HUES64 (cell line): ENCODE measurements around the gene VDR.

ENCODE experiments used
- H3K27ac ChIP-seq: 2 replicates; pipeline ENCODE4 v1.7.0; 2013; ENCODE audit warnings: low read depth, low read length, inconsistent platforms
- H3K27me3 ChIP-seq: 2 replicates; pipeline ENCODE4 v1.6.1; 2013; ENCODE audit warnings: mild to moderate bottlenecking, low read length; ENCODE audit not compliant: insufficient read depth
- H3K36me3 ChIP-seq: 2 replicates; pipeline ENCODE4 v1.6.1; 2013; ENCODE audit warnings: mild to moderate bottlenecking, low read length; ENCODE audit not compliant: insufficient read depth
- H3K4me1 ChIP-seq: 2 replicates; pipeline ENCODE4 v1.6.1; 2013; ENCODE audit warnings: mild to moderate bottlenecking, low read length, moderate library complexity; ENCODE audit not compliant: insufficient read depth
- H3K4me3 ChIP-seq: 2 replicates; pipeline ENCODE4 v1.5.1; 2013; ENCODE audit warnings: mild to moderate bottlenecking, low read length, moderate library complexity
- H3K9ac ChIP-seq: 2 replicates; pipeline ENCODE4 v1.6.1; 2013; ENCODE audit warnings: mild to moderate bottlenecking, low read depth, low read length
- H3K9me3 ChIP-seq: 2 replicates; pipeline ENCODE4 v1.6.1; 2013; ENCODE audit warnings: low read depth, low read length; ENCODE audit not compliant: insufficient read depth
- WGBS: fragments of 150-250, 120-280 bp; methylation state at CpG from one replicate; pipeline ENCODE4 v1.1.7; 2013; ENCODE audit warnings: missing lambda C conversion rate; 5-methylcytosine and 5-hydroxymethylcytosine counted together

Gene VDR

GRCh38 chr12:47902131-47902639 is 2.6 kb downstream of the VDR start:
- Histone ChIP-seq H3K27ac (no peak overlapping the region), H3K9ac (no peak overlapping the region), H3K36me3 (no peaks in the 10 kb centered on the region), H3K4me1 (peaks cover 6% of the 10 kb centered on the region; the same call in 1 of the 2 replicates), H3K9me3 (no peaks in the 10 kb centered on the region), H3K4me3 (no peak overlapping the region), H3K27me3 (peaks cover 71% of the 10 kb centered on the region)

- Histone ChIP-seq H3K27me3 (peaks cover 66% of the 10 kb centered on the region), H3K9me3 (no peaks in the 10 kb centered on the region), H3K9ac (no peak overlapping the region), H3K4me1 (peaks cover 8% of the 10 kb centered on the region), H3K27ac (no peak overlapping the region), H3K4me3 (no peak overlapping the region), H3K36me3 (no peaks in the 10 kb centered on the region)
- WGBS = 92% methylated on average over 6 of the region's 6 CpGs
These were observed 3.1 kb downstream of the VDR start for GRCh38 chr12:47901718-47902093.

- Histone ChIP-seq H3K9ac (no peak overlapping the region), H3K4me1 (peaks cover 13% of the 10 kb centered on the region), H3K27ac (no peak overlapping the region), H3K4me3 (no peak overlapping the region), H3K9me3 (no peaks in the 10 kb centered on the region), H3K27me3 (peaks cover 61% of the 10 kb centered on the region), H3K36me3 (no peaks in the 10 kb centered on the region)
- 93% methylated on average over 10 of the region's 10 CpGs for WGBS
These were observed 3.6 kb downstream of the VDR start for GRCh38 chr12:47901063-47901717.

- H3K4me1 ChIP-seq = peaks cover 14% of the 10 kb centered on the region
These were observed 4.4 kb downstream of the VDR start for GRCh38 chr12:47900131-47901062.

GRCh38 chr12:47899466-47899865 is 5.3 kb downstream of the VDR start:
- Histone ChIP-seq H3K36me3 (no peaks in the 10 kb centered on the region), H3K4me3 (no peak overlapping the region), H3K4me1 (peaks cover 14% of the 10 kb centered on the region), H3K9ac (no peak overlapping the region), H3K27me3 (peaks cover 55% of the 10 kb centered on the region), H3K9me3 (no peaks in the 10 kb centered on the region), H3K27ac (no peak overlapping the region)
- WGBS = 86% methylated on average over 5 of the region's 5 CpGs

More at GRCh38 chr12:47900131-47901062, 4.4 kb downstream of the VDR start:
- Histone ChIP-seq H3K27me3 (peaks cover 59% of the 10 kb centered on the region), H3K9me3 (no peaks in the 10 kb centered on the region), H3K9ac (no peak overlapping the region), H3K4me3 (no peak overlapping the region), H3K27ac (no peak overlapping the region), H3K36me3 (no peaks in the 10 kb centered on the region)
- 74% methylated on average over 8 of the region's 8 CpGs for WGBS

GRCh38 chr12:47896633-47897032 is 8.2 kb downstream of the VDR start:
- Histone ChIP-seq H3K27ac (no peak overlapping the region), H3K9ac (no peak overlapping the region), H3K9me3 (no peaks in the 10 kb centered on the region), H3K27me3 (peaks cover 44% of the 10 kb centered on the region), H3K36me3 (no peaks in the 10 kb centered on the region), H3K4me3 (no peak overlapping the region), H3K4me1 (peaks cover 8% of the 10 kb centered on the region; the same call in 1 of the 2 replicates)
- WGBS = 61% methylated on average over 8 of the region's 8 CpGs

GRCh38 chr12:47896022-47896421 is 8.8 kb downstream of the VDR start:
- Histone ChIP-seq H3K36me3 (no peaks in the 10 kb centered on the region), H3K9me3 (no peaks in the 10 kb centered on the region), H3K27ac (no peak overlapping the region), H3K27me3 (peaks cover 38% of the 10 kb centered on the region), H3K4me3 (no peak overlapping the region), H3K9ac (no peak overlapping the region), H3K4me1 (peaks cover 8% of the 10 kb centered on the region; the same call in 1 of the 2 replicates)
- WGBS = 92% methylated on average over 4 of the region's 4 CpGs

GRCh38 chr12:47894652-47895051 is 10.1 kb downstream of the VDR start:
- Histone ChIP-seq H3K9me3 (no peaks in the 10 kb centered on the region), H3K9ac (no peak overlapping the region), H3K4me1 (peaks cover 8% of the 10 kb centered on the region; the same call in 1 of the 2 replicates), H3K27me3 (peaks cover 28% of the 10 kb centered on the region), H3K36me3 (no peaks in the 10 kb centered on the region), H3K27ac (no peak overlapping the region), H3K4me3 (no peak overlapping the region)
- WGBS = 87% methylated on average over 6 of the region's 6 CpGs

GRCh38 chr12:47894068-47894467 is 10.7 kb downstream of the VDR start:
- Histone ChIP-seq H3K4me3 (no peak overlapping the region), H3K4me1 (peaks cover 8% of the 10 kb centered on the region; the same call in 1 of the 2 replicates), H3K27me3 (peaks cover 28% of the 10 kb centered on the region), H3K27ac (no peak overlapping the region), H3K9ac (no peak overlapping the region), H3K36me3 (no peaks in the 10 kb centered on the region), H3K9me3 (no peaks in the 10 kb centered on the region)
- WGBS = 76% methylated on average over 1 of the region's 1 CpG

GRCh38 chr12:47892819-47893218 is 12.0 kb downstream of the VDR start:
- no peak overlapping the region for H3K9ac ChIP-seq
- H3K9me3 ChIP-seq = no peaks in the 10 kb centered on the region
- WGBS = 84% methylated on average over 5 of the region's 5 CpGs
- H3K4me3 ChIP-seq = no peak overlapping the region
- H3K27ac ChIP-seq = no peak overlapping the region
- H3K36me3 ChIP-seq = no peaks in the 10 kb centered on the region
- H3K27me3 ChIP-seq = peaks cover 28% of the 10 kb centered on the region
- H3K4me1 ChIP-seq = peaks cover 8% of the 10 kb centered on the region; the same call in 1 of the 2 replicates

- no peak overlapping the region for H3K4me3 ChIP-seq
- peaks cover 28% of the 10 kb centered on the region for H3K27me3 ChIP-seq
- no peaks in the 10 kb centered on the region for H3K9me3 ChIP-seq
- peaks cover 2% of the 10 kb centered on the region; the same call in 1 of the 2 replicates for H3K4me1 ChIP-seq
- 75% methylated on average over 2 of the region's 3 CpGs for WGBS
- H3K27ac ChIP-seq = no peak overlapping the region
- no peaks in the 10 kb centered on the region for H3K36me3 ChIP-seq
- H3K9ac ChIP-seq = no peak overlapping the region
These were observed 13.4 kb downstream of the VDR start for GRCh38 chr12:47891356-47891755.
